T-helper 2 cell (primary cell): ENCODE data around the gene RAB24.
"Not testable (repeated sequence)": the region's sequence is repeated elsewhere in the genome, so short reads cannot be mapped to it uniquely, and the experiment has no call there.

Experiments used
- DNase-seq, 5 experiments: peaks; one replicate each; pipeline versions ENCODE4 v3.0.0 to v3.0.0-alpha.2; 2012 to 2022
- total RNA-seq, 2 donors: gene quantifications; one replicate each; lab custom pipeline; 2026; lab: John Stamatoyannopoulos, UW

The RAB24 gene
- 0.94 to 2.6 reads per million in 2 donors for total RNA-seq

- peak; percentile 80 to 94 (median 84) for DNase-seq
These were observed at the start of gene RAB24, which contains the start of gene PRELID1 for GRCh38 chr5:177303121-177303924. RAB24 (minus strand) TSS chr5:177303719; CDS start chr5:177303288, 431 bp downstream. PRELID1 (plus strand) TSS chr5:177303799; CDS start chr5:177303986, 187 bp downstream.

GRCh38 chr5:177353093-177353492, 49.6 kb upstream of the RAB24 start:
- DNase-seq, result no peak

GRCh38 chr5:177351392-177352329, 48.1 kb upstream of the RAB24 start, which contains the start of gene LMAN2:
LMAN2 (minus strand) TSS chr5:177351668; CDS start chr5:177351647, 21 bp downstream.
- peak; percentile 74 to 98 (median 87) for DNase-seq

- peak in 1 of 5 experiments; percentile 41 for DNase-seq
These were observed 47.4 kb upstream of the RAB24 start for GRCh38 chr5:177350776-177351391.

GRCh38 chr5:177349762-177350161, 46.2 kb upstream of the RAB24 start:
- DNase-seq, result no peak

GRCh38 chr5:177349362-177349647, 45.8 kb upstream of the RAB24 start:
- no peak for DNase-seq

GRCh38 chr5:177347699-177348098, 44.2 kb upstream of the RAB24 start:
- DNase-seq, result no peak

- DNase-seq, result no peak
These were observed 43.3 kb upstream of the RAB24 start for GRCh38 chr5:177346820-177347219.

- DNase-seq, result no peak
These were observed 41.4 kb upstream of the RAB24 start for GRCh38 chr5:177344891-177345290.

- DNase-seq, result no peak
These were observed 40.3 kb upstream of the RAB24 start for GRCh38 chr5:177343777-177344176.

- DNase-seq, result not testable (repeated sequence)
These were observed 39.5 kb upstream of the RAB24 start for GRCh38 chr5:177343000-177343399.

- no peak for DNase-seq
These were observed 35.7 kb upstream of the RAB24 start for GRCh38 chr5:177339107-177339638.

- DNase-seq, result no peak
These were observed 35.0 kb upstream of the RAB24 start for GRCh38 chr5:177338251-177339106.

GRCh38 chr5:177336603-177337494, 33.3 kb upstream of the RAB24 start:
- DNase-seq, result no peak

GRCh38 chr5:177336112-177336511, 32.6 kb upstream of the RAB24 start:
- peak in 1 of 5 experiments; percentile 57 for DNase-seq

- no peak for DNase-seq
These were observed 32.2 kb upstream of the RAB24 start for GRCh38 chr5:177335701-177336065.

GRCh38 chr5:177334781-177335700, 31.5 kb upstream of the RAB24 start:
- no peak for DNase-seq

GRCh38 chr5:177334155-177334551, 30.6 kb upstream of the RAB24 start:
- no peak for DNase-seq

- no peak for DNase-seq
These were observed 30.1 kb upstream of the RAB24 start for GRCh38 chr5:177333420-177334154.
